SH-SY5Y (cell line): ENCODE measurements around the gene KNOP1.

Source experiments
- GATA2 ChIP-seq: IDR thresholded peaks from 2 replicates; pipeline ENCODE4 v1.6.1; 2011; ENCODE audit warnings: mild to moderate bottlenecking, low read depth, low read length
- GATA3 ChIP-seq: IDR thresholded peaks from 2 replicates; pipeline ENCODE4 v1.6.1; 2011; ENCODE audit warnings: low read depth, mild to moderate bottlenecking, low read length, moderate library complexity

DNA sequence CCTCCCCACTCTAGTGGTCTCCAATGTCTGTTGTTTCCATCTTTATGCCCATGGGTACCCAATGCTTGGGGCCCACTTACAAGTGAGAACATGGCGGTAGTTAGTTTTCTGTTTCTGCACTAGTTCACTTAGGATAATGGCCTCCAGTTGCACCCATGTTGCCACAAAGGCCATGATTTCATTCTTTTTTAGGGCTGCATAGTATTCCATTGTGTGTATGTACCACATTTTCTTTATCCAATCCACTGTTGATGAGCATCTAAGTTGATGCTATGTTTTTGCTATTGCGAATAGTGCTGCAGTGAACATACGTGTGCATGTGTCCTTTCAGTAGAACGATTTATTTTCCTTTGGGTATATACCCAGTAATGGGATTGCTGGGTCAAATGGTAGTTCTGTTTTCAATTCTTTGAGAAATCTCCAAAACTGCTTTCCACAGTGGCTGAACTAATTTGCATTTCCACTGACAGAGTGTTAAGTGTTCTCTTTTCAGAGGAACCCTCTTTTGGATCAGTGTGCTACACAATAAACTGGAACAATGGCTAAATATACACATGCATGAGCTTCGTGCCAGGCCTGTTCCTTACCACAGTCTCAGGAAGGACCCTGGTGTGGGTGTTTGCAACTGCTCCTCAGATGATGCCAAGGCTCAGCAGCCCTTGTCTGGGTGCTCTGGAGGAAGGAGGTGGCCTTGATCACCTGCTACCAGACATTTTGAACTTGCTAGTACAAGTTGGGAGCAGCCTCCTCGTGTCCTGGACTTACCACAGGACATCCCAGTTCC lies 34.4 kb downstream of the KNOP1 start:
- TF ChIP-seq GATA2, result no peak
- TF ChIP-seq GATA3, result no peak
